Right lobe of liver (tissue), 4 donors: ENCODE measurements around the gene AFF4.

ENCODE experiments used
- POLR2A ChIP-seq: fragments of 450-650 bp; IDR thresholded peaks from one replicate; pipeline ENCODE4 v1.6.1; 2017; ENCODE audit warnings: antibody characterized with exemption, mild to moderate bottlenecking
- TF ChIP-seq, protein P1 (sequence below), 4 donors: fragments of 200-600 bp in 3 of 4; fragments of 450-650 bp in 1 of 4; IDR thresholded peaks; one replicate each; pipeline versions ENCODE4 v1.5.1 to v1.8.0; 2016 to 2022; ENCODE audit warnings: antibody characterized with exemption in 4 of 4, mild to moderate bottlenecking in 2 of 4
- donor health status: DM: no; HTN: no; CAD: no.
- donor health status: DM: no; HTN: no; CAD: no.
- donor health status: DM: no; HTN: yes; CAD: no.

GRCh38 chr5:132853790-132854189 is 109.6 kb downstream of the AFF4 start:
- TF ChIP-seq, protein P1, sequence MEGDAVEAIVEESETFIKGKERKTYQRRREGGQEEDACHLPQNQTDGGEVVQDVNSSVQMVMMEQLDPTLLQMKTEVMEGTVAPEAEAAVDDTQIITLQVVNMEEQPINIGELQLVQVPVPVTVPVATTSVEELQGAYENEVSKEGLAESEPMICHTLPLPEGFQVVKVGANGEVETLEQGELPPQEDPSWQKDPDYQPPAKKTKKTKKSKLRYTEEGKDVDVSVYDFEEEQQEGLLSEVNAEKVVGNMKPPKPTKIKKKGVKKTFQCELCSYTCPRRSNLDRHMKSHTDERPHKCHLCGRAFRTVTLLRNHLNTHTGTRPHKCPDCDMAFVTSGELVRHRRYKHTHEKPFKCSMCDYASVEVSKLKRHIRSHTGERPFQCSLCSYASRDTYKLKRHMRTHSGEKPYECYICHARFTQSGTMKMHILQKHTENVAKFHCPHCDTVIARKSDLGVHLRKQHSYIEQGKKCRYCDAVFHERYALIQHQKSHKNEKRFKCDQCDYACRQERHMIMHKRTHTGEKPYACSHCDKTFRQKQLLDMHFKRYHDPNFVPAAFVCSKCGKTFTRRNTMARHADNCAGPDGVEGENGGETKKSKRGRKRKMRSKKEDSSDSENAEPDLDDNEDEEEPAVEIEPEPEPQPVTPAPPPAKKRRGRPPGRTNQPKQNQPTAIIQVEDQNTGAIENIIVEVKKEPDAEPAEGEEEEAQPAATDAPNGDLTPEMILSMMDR (IDR thresholded peaks at IDR 0.05): no peak
- no peak for TF ChIP-seq POLR2A
